H9 (cell line): ENCODE measurements around the gene CLDN2. TPM values are rescaled to one million over a fixed set of nuclear protein-coding genes. Genes with fewer than 3 reads are reported as not detected.
"Not testable (repeated sequence)": the region's sequence is repeated elsewhere in the genome, so short reads cannot be mapped to it uniquely, and the experiment has no call there.

Experiments used
- DNase-seq: peaks from one replicate; pipeline ENCODE4 v3.0.0-alpha.2; 2017
- H2AFZ ChIP-seq: one replicate; pipeline ENCODE4 v1.6.1; 2013; ENCODE audit warnings: mild to moderate bottlenecking, low read length, control low read depth, moderate library complexity
- H2AK5ac ChIP-seq: 2 replicates; pipeline ENCODE4 v1.6.1; 2013; ENCODE audit warnings: low read length, control low read depth, mixed read lengths; ENCODE audit not compliant: insufficient read length
- H2BK120ac ChIP-seq: one replicate; pipeline ENCODE4 v1.6.1; 2013; ENCODE audit warnings: low read depth, mild to moderate bottlenecking, low read length, control low read depth, inconsistent platforms; ENCODE audit not compliant: poor library complexity, severe bottlenecking
- H2BK12ac ChIP-seq: 2 replicates; pipeline ENCODE4 v1.6.1; 2013; ENCODE audit warnings: low read length, control low read depth, mixed read lengths, low read depth; ENCODE audit not compliant: insufficient read length
- H2BK15ac ChIP-seq: 2 replicates; pipeline ENCODE4 v1.6.1; 2013; ENCODE audit warnings: low read depth, low read length, control low read depth
- H2BK20ac ChIP-seq: one replicate; pipeline ENCODE4 v1.6.1; 2013; ENCODE audit warnings: low read depth, mild to moderate bottlenecking, low read length, control low read depth, inconsistent platforms; ENCODE audit not compliant: poor library complexity, severe bottlenecking
- H2BK5ac ChIP-seq: 2 replicates; pipeline ENCODE4 v1.6.1; 2013; ENCODE audit warnings: low read length, control low read depth, mixed read lengths; ENCODE audit not compliant: insufficient read length
- H3K14ac ChIP-seq: 2 replicates; pipeline ENCODE4 v1.6.1; 2013; ENCODE audit warnings: low read length, control low read depth; ENCODE audit not compliant: insufficient read depth
- H3K18ac ChIP-seq: 2 replicates; pipeline ENCODE4 v1.6.1; 2013; ENCODE audit warnings: low read depth, mild to moderate bottlenecking, mixed read lengths, low read length, control low read depth; ENCODE audit not compliant: insufficient read length
- H3K23ac ChIP-seq: 2 replicates; pipeline ENCODE4 v1.6.1; 2013; ENCODE audit warnings: low read length, control low read depth, mixed read lengths, low read depth; ENCODE audit not compliant: insufficient read length
- H3K23me2 ChIP-seq: 2 replicates; pipeline ENCODE4 v1.6.1; 2013; ENCODE audit warnings: low read depth, mild to moderate bottlenecking, mixed read lengths, low read length, control low read depth; ENCODE audit not compliant: insufficient read length, poor library complexity, severe bottlenecking
- H3K27ac ChIP-seq: 2 replicates; pipeline ENCODE4 v1.5.1; 2013; ENCODE audit warnings: low read length, control low read depth, mixed read lengths, low read depth; ENCODE audit not compliant: insufficient read length
- H3K27me3 ChIP-seq: 2 replicates; pipeline ENCODE4 v1.6.1; 2013; ENCODE audit warnings: low read length, control low read depth, inconsistent platforms; ENCODE audit not compliant: insufficient read depth
- H3K4ac ChIP-seq: 2 replicates; pipeline ENCODE4 v1.6.1; 2013; ENCODE audit warnings: low read depth, mild to moderate bottlenecking, control low read depth, inconsistent platforms, low read length, moderate library complexity
- H3K4me1 ChIP-seq: 2 replicates; pipeline ENCODE4 v1.6.1; 2013; ENCODE audit warnings: low read length, control low read depth, inconsistent platforms; ENCODE audit not compliant: insufficient read depth
- H3K4me2 ChIP-seq: 2 replicates; pipeline ENCODE4 v1.6.1; 2013; ENCODE audit warnings: low read length, control low read depth, mixed read lengths; ENCODE audit not compliant: insufficient read length, insufficient read depth
- H3K56ac ChIP-seq: 2 replicates; pipeline ENCODE4 v1.6.1; 2013; ENCODE audit warnings: low read depth, mild to moderate bottlenecking, mixed read lengths, low read length, control low read depth; ENCODE audit not compliant: insufficient read length
- H3K79me1 ChIP-seq: 2 replicates; pipeline ENCODE4 v1.6.1; 2013; ENCODE audit warnings: low read depth, mild to moderate bottlenecking, moderate library complexity, low read length, control low read depth, inconsistent platforms; ENCODE audit not compliant: insufficient read depth, poor library complexity, severe bottlenecking
- H3K79me2 ChIP-seq: 2 replicates; pipeline ENCODE4 v1.6.1; 2013; ENCODE audit warnings: low read length, control low read depth, inconsistent platforms; ENCODE audit not compliant: insufficient read depth
- H3K9ac ChIP-seq: 2 replicates; pipeline ENCODE4 v1.6.1; 2013; ENCODE audit warnings: low read length, control low read depth, mixed read lengths; ENCODE audit not compliant: insufficient read length; ENCODE audit errors: extremely low read depth
- H3K9me3 ChIP-seq: one replicate; pipeline ENCODE4 v1.6.1; 2013; ENCODE audit warnings: low read depth, low read length, inconsistent platforms; ENCODE audit not compliant: control insufficient read depth
- H3T11ph ChIP-seq: one replicate; pipeline ENCODE4 v1.6.1; 2013; ENCODE audit warnings: mild to moderate bottlenecking, low read length, control low read depth, inconsistent platforms
- H4K20me1 ChIP-seq: one replicate; pipeline ENCODE4 v1.6.1; 2013; ENCODE audit not compliant: control insufficient read depth, insufficient read length, insufficient read depth
- H4K5ac ChIP-seq: 2 replicates; pipeline ENCODE4 v1.6.1; 2013; ENCODE audit warnings: low read depth, mild to moderate bottlenecking, mixed read lengths, low read length, control low read depth; ENCODE audit not compliant: insufficient read length
- H4K8ac ChIP-seq: replicated peaks from 2 replicates; pipeline ENCODE4 v1.6.1; 2013; ENCODE audit warnings: low read length, control low read depth, mixed read lengths, low read depth; ENCODE audit not compliant: insufficient read length
- H4K91ac ChIP-seq: 2 replicates; pipeline ENCODE4 v1.6.1; 2013; ENCODE audit warnings: low read depth, mild to moderate bottlenecking, moderate library complexity, mixed read lengths, low read length, control low read depth; ENCODE audit not compliant: insufficient read length
- H3K27ac Mint-ChIP-seq, 3 experiments: 2 replicates in 2 of 3; 3 replicates in 1 of 3; pipeline ENCODE4 v1.8.0; 2020 to 2021; ENCODE audit warnings: mixed read lengths in 3 of 3, mild to moderate bottlenecking in 1 of 3, moderate library complexity in 1 of 3
- H3K27me3 Mint-ChIP-seq: 2 replicates; pipeline ENCODE4 v1.8.0; 2021; ENCODE audit warnings: low read depth, mild to moderate bottlenecking, moderate library complexity, mixed read lengths
- H3K36me3 Mint-ChIP-seq, 3 experiments: 2 replicates in 2 of 3; 3 replicates in 1 of 3; pipeline ENCODE4 v1.8.0; 2020 to 2021; ENCODE audit warnings: low read depth in 3 of 3, mixed read lengths in 3 of 3; ENCODE audit not compliant: insufficient read depth in 1 of 3
- H3K4me1 Mint-ChIP-seq, 2 experiments: 2 replicates each; pipeline ENCODE4 v1.8.0; 2020; ENCODE audit warnings: mixed read lengths in 2 of 2
- H3K4me3 Mint-ChIP-seq, 2 experiments: 2 replicates in 1 of 2; 3 replicates in 1 of 2; pipeline ENCODE4 v1.8.0; 2020 to 2021; ENCODE audit warnings: mild to moderate bottlenecking in 2 of 2, mixed read lengths in 2 of 2, moderate library complexity in 1 of 2
- H3K9me3 Mint-ChIP-seq, 2 experiments: 2 replicates in 1 of 2; 3 replicates in 1 of 2; pipeline ENCODE4 v1.8.0; 2020; ENCODE audit warnings: mild to moderate bottlenecking in 2 of 2, mixed read lengths in 2 of 2, moderate library complexity in 1 of 2
- CTCF ChIP-seq: fragments of 200-600 bp; sonication (generic); conservative IDR thresholded peaks from 3 replicates; pipeline ENCODE4 v1.8.0; 2021; ENCODE audit warnings: antibody characterized with exemption, mild to moderate bottlenecking
- WGBS: extraction: QIAGEN DNeasy Blood & Tissue Kit; methylation state at CpG from one replicate; pipeline ENCODE4 v1.1.7; 2013; ENCODE audit warnings: missing lambda C conversion rate, low lambda C conversion rate, mixed read lengths; ENCODE audit not compliant: insufficient read length; ENCODE audit errors: extremely low coverage; 5-methylcytosine and 5-hydroxymethylcytosine counted together
- long read RNA-seq: library from polyadenylated mRNA; unstranded; transcript quantifications from one replicate; pipeline ENCODE4 v2.0.0, GENCODE V29; 2020
- total RNA-seq: library from RNA; stranded (reverse); gene quantifications from 2 replicates; pipeline ENCODE4 v1.2.1, GENCODE V29; 2021

CLDN2 gene, protein sequence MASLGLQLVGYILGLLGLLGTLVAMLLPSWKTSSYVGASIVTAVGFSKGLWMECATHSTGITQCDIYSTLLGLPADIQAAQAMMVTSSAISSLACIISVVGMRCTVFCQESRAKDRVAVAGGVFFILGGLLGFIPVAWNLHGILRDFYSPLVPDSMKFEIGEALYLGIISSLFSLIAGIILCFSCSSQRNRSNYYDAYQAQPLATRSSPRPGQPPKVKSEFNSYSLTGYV
- not detected in 2 replicates for total RNA-seq
- long read RNA-seq: 0 reads

- H3K14ac ChIP-seq: no peak within 1 kb of the TSS
- peaks cover 0 to 2% (median 0%) of the 10 kb centered on the region in 3 experiments; a peak in 1 of 7 replicates for H3K36me3 Mint-ChIP-seq
- H3K23ac ChIP-seq: no peak within 1 kb of the TSS
- H3K9ac ChIP-seq: no peak within 1 kb of the TSS
- H3K27ac ChIP-seq: no peak within 1 kb of the TSS
- no peak within 1 kb of the TSS for H3K18ac ChIP-seq
- H3K9me3 ChIP-seq: no peaks in the 10 kb centered on the region
- no peak within 1 kb of the TSS for H2BK20ac ChIP-seq
- no peak within 1 kb of the TSS for H2AK5ac ChIP-seq
- H2BK120ac ChIP-seq: no peak within 1 kb of the TSS
- peaks cover 13 to 15% of the 10 kb centered on the region in 2 experiments; a peak in 3 of 4 replicates for H3K4me1 Mint-ChIP-seq
- no peak within 1 kb of the TSS for H3K4ac ChIP-seq
- H3T11ph ChIP-seq: no peak within 1 kb of the TSS
- H4K8ac ChIP-seq: no peak within 1 kb of the TSS
- H3K4me3 Mint-ChIP-seq: no peak within 1 kb of the TSS
- no peak within 1 kb of the TSS for H4K5ac ChIP-seq
- TF ChIP-seq CTCF: no peak
- no peak within 1 kb of the TSS for H3K4me2 ChIP-seq
- peak; percentile 59 for DNase-seq
- no peaks in the 10 kb centered on the region for H3K79me2 ChIP-seq
- H3K27me3 Mint-ChIP-seq: peaks cover 9% of the 10 kb centered on the region
- H3K4me1 ChIP-seq: no peaks in the 10 kb centered on the region; the same call in 1 of the 2 replicates
- no peaks in the 10 kb centered on the region for H3K79me1 ChIP-seq
- peaks cover 0 to 30% of the 10 kb centered on the region in 2 experiments; a peak in 2 of 5 replicates for H3K9me3 Mint-ChIP-seq
- H2BK5ac ChIP-seq: no peak within 1 kb of the TSS
- no peak within 1 kb of the TSS for H2AFZ ChIP-seq
- no peak within 1 kb of the TSS for H2BK15ac ChIP-seq
- no CpG with 5 or more reads among the region's 2 CpGs for WGBS
- H3K27ac Mint-ChIP-seq: peak within 1 kb of the TSS in 1 of 3 experiments; percentile 3; a peak in 1 of 7 replicates
- no peak within 1 kb of the TSS for H4K91ac ChIP-seq
- H2BK12ac ChIP-seq: no peak within 1 kb of the TSS
- no peaks in the 10 kb centered on the region for H4K20me1 ChIP-seq
- no peaks in the 10 kb centered on the region for H3K27me3 ChIP-seq
- H3K56ac ChIP-seq: no peak within 1 kb of the TSS
- no peaks in the 10 kb centered on the region for H3K23me2 ChIP-seq
Measured at GRCh38 chrX:106919932-106920452, at the start of gene CLDN2. Gene CLDN2 (plus strand): TSS chrX:106920402. CDS start chrX:106928229, 7,827 bp downstream.

DNA sequence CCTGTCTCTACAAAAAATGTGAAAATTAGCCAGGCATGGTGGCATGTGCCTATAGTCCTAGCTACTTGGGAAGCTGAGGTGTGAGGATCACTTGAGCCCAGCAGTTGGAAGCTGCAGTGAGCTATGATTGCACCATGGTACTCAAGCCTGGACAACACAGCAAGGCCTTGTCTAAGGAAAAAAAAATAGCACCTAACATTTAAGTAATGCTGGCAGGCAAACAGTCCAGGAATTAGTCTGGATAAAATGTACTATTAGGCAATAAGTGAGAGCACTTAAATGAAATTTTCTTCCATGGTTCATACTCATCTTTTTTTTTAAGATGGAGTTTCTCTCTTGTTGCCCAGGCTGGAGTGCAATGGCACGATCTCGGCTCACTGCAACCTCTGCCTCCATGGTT lies 47.4 kb upstream of the CLDN2 start:
- not testable (repeated sequence) for H3K27ac ChIP-seq, H3K27me3 Mint-ChIP-seq, H3K4me3 Mint-ChIP-seq, H3K4ac ChIP-seq, H3K56ac ChIP-seq, H3K23ac ChIP-seq, H3K4me1 Mint-ChIP-seq, H3K9me3 Mint-ChIP-seq, H3K27ac Mint-ChIP-seq, H3K79me2 ChIP-seq, H4K8ac ChIP-seq, H3K27me3 ChIP-seq, H3K36me3 Mint-ChIP-seq, H4K20me1 ChIP-seq, H2BK120ac ChIP-seq, H3K4me1 ChIP-seq, H2AK5ac ChIP-seq, H2BK15ac ChIP-seq, H3K9me3 ChIP-seq, H4K5ac ChIP-seq, H2BK20ac ChIP-seq, H3K9ac ChIP-seq, H3T11ph ChIP-seq, H3K79me1 ChIP-seq, H3K14ac ChIP-seq, H3K23me2 ChIP-seq, H4K91ac ChIP-seq, H2AFZ ChIP-seq, H3K18ac ChIP-seq, DNase-seq, H3K4me2 ChIP-seq, H2BK5ac ChIP-seq, H2BK12ac ChIP-seq
- WGBS: no CpG with 5 or more reads among the region's 2 CpGs
